ENCODE data around the gene PDE4B. TPM values are rescaled to one million over a fixed set of nuclear protein-coding genes. Genes with fewer than 3 reads are reported as not detected.

The PDE4B gene
- total RNA-seq, 1 donor, result 51.0 TPM

DNA sequence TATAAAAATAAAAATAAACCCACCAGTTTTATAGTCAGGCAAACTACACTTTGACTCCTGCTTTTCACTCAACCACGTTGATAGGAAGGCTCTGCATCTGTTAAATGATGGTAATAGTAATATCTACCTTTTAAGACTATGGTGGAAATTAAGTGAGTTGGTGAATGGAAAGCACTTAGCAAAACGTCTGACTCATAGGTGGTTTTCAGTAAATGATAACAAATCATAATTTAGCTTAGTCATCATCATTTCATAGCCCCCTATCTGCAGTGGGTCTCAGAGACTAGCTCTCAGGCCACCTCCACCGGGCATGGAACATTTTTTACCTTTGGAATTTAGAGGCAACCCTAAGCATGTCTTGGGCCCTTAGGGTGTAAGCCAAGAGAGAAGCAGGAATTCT is 160.0 kb downstream of the PDE4B start:
- H3K4me3 ChIP-seq (ENCODE audit: low read depth, low read length), result no peak overlapping the region
- TF ChIP-seq, protein P1, sequence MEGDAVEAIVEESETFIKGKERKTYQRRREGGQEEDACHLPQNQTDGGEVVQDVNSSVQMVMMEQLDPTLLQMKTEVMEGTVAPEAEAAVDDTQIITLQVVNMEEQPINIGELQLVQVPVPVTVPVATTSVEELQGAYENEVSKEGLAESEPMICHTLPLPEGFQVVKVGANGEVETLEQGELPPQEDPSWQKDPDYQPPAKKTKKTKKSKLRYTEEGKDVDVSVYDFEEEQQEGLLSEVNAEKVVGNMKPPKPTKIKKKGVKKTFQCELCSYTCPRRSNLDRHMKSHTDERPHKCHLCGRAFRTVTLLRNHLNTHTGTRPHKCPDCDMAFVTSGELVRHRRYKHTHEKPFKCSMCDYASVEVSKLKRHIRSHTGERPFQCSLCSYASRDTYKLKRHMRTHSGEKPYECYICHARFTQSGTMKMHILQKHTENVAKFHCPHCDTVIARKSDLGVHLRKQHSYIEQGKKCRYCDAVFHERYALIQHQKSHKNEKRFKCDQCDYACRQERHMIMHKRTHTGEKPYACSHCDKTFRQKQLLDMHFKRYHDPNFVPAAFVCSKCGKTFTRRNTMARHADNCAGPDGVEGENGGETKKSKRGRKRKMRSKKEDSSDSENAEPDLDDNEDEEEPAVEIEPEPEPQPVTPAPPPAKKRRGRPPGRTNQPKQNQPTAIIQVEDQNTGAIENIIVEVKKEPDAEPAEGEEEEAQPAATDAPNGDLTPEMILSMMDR (IDR thresholded peaks at IDR 0.05; ENCODE audit: insufficient read depth, low read depth, low read length), result no peak
- peak; percentile 28 for DNase-seq (ENCODE audit: low read depth)

DNA sequence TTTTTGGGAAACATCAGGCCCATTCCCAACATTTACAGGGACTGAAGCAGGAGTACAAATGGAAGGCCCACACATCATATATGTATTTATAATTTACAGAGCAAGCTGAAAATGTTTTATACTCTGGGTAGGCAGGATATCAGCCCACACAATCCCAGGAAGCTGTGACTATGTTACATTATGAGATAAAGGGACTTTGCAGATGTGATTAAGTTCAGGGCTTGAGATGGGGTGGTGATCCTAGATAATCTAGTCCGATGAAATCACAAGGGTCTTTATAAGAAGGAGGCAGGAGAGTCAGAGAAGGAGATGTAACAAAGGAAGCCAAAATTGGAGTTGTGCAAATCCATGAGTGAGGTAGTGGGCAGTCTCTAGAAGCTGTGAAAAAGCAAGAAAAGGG is 160.5 kb downstream of the PDE4B start:
- TF ChIP-seq, protein P1 (IDR thresholded peaks at IDR 0.05; ENCODE audit: insufficient read depth, low read depth, low read length), result no peak
- DNase-seq (ENCODE audit: low read depth), result no peak
- no peak overlapping the region for H3K4me3 ChIP-seq (ENCODE audit: low read depth, low read length)

DNA sequence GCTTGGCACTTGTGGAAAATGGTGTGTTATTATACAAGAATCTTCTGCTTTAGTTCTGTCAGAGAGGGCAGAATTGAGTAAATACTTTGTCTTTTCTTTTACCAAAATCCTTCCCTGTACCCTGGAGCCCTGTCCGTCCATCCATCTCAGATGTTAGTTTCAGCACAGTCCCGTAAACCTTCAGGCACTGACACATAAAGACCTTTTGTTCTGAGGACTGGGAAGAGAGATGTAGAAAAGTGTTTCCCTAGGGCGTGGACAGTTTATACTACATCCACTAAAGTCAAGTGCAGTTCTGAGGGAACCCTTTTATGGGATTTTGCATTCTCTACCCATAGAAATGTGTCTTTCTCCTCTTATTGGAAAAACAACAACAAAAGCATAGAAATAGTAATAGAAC is 162.4 kb downstream of the PDE4B start:
- no peak for DNase-seq (ENCODE audit: low read depth)

DNA sequence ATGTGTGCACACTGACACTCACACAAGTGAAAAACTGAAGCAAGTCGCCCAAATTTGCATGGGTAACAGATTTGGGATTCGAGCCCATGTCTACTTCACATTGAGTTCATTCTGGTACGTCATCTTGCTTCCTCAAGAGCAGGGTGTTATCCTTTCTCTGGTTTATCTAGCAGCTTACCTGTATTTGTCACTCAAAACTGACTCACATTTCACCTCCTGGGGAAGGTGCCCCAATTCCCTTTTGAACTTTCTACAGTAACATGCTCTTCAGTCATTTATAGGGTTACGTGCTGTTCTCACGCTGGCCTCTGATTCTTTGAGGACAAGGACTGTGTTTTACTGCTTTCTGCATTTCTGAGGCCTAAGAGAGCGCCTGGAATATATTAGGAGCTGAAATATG is 162.8 kb downstream of the PDE4B start:
- H3K4me3 ChIP-seq (ENCODE audit: low read depth, low read length), result no peak overlapping the region
- DNase-seq (ENCODE audit: low read depth), result no peak
- TF ChIP-seq, protein P1 (IDR thresholded peaks at IDR 0.05; ENCODE audit: insufficient read depth, low read depth, low read length), result no peak

More for the DNA sequence above, 162.4 kb downstream of the PDE4B start:
- no peak overlapping the region for H3K4me3 ChIP-seq (ENCODE audit: low read depth, low read length)
- TF ChIP-seq, protein P1 (IDR thresholded peaks at IDR 0.05; ENCODE audit: insufficient read depth, low read depth, low read length), result no peak

DNA sequence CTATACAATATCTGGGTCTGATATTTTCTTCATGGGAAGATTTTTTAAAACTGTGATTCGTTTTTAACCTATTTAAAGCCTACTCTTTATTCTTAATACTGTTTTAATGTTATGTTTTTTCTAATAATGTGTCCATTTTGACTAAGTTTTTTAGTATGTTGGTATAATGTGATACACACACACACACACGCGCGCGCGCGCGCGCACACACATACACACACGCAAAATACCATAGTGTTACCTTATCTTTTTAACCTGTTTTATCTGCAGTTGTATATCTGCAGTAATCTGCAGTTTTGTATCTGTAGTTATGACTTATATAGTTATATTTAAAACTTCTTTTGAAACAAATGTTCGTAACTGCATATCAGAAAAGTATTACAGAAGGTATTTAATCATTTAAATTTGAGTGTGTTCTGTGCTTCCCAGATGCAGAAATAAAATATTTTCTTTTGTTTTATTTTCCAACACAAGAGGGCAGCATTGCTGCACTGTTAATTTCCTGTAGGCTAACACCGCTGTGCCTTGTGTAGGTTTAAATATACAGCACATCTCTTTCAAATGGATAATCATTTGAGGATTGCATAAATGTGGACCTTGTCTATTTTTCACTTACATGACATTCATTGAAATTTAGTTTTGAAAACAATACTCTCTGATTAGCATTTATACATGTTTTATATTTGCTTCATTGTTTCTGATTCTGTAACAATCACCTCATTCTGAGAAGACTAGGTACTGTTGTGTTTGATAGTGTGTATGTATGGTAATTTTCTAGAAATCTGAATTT is 166.1 kb downstream of the PDE4B start:
- TF ChIP-seq, protein P1 (IDR thresholded peaks at IDR 0.05; ENCODE audit: insufficient read depth, low read depth, low read length), result peak; percentile 57
- no peak overlapping the region for H3K4me3 ChIP-seq (ENCODE audit: low read depth, low read length)
- peak; percentile 66 for DNase-seq (ENCODE audit: low read depth)

DNA sequence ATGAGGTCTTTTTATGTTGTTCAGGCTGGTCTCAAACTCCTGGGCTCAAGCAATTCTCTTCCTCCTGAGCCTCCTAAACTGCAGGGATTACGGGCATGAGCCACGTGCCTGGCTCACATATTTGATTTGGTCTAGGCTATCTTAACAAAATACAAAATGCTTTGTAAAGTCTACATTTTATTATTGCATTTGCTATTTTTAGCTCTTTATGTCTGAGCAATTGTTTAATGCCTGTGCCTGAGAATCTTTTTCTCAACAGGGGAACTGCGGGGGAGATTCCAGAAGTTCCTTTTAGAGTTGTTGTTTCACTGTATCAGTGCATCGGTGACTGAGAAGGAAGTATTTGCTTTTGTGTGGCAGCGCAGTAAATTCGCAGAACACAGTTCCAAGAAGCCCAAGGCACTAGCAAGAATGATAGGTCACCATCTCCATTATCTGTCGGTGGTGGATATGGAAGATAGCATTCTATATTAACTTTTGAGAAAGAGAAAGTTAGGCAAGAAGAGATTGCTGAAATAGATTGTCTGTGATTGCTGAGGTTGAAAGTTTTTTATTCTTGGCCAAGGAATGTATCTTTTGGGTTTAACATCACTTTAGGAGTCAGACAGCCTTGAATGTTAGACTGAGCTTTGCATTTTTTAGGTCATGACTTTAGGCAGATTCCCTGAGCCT is 167.3 kb downstream of the PDE4B start:
- TF ChIP-seq, protein P1 (IDR thresholded peaks at IDR 0.05; ENCODE audit: insufficient read depth, low read depth, low read length), result no peak
- H3K4me3 ChIP-seq (ENCODE audit: low read depth, low read length), result no peak overlapping the region
- DNase-seq (ENCODE audit: low read depth), result no peak

All from fibroblast of villous mesenchyme (primary cell).